Activated T-cell treated with anti-CD3 and anti-CD28 coated beads for 24 hours (primary cell): ENCODE data around the gene ACACB.

ENCODE experiments used
- DNase-seq: peaks from one replicate; pipeline ENCODE4 v3.0.0-alpha.2; 2020; ENCODE audit warnings: low read depth

The ACACB gene

GRCh38 chr12:109302358-109302757 is 186.0 kb downstream of the ACACB start:
- no peak for DNase-seq

- no peak for DNase-seq
These were observed 186.4 kb downstream of the ACACB start for GRCh38 chr12:109302770-109303169.

- DNase-seq = no peak
These were observed 188.1 kb downstream of the ACACB start for GRCh38 chr12:109304485-109304884.

- no peak for DNase-seq
These were observed 189.2 kb downstream of the ACACB start for GRCh38 chr12:109305547-109305946.

- no peak for DNase-seq
These were observed 190.7 kb downstream of the ACACB start for GRCh38 chr12:109307051-109307450.

GRCh38 chr12:109308534-109309380 is 192.4 kb downstream of the ACACB start, which contains the start of gene FOXN4:
FOXN4 (minus strand) TSS chr12:109309284; CDS start chr12:109308321, 963 bp downstream.
- no peak for DNase-seq

GRCh38 chr12:109309381-109310246 is 193.2 kb downstream of the ACACB start:
- DNase-seq = no peak

GRCh38 chr12:109310247-109311125 is 194.1 kb downstream of the ACACB start:
- no peak for DNase-seq
